ENCODE measurements around the gene PDCD1.
A peak's percentile ranks its signal among the peaks of the same experiment; 100 is the strongest.

PDCD1 gene

DNA sequence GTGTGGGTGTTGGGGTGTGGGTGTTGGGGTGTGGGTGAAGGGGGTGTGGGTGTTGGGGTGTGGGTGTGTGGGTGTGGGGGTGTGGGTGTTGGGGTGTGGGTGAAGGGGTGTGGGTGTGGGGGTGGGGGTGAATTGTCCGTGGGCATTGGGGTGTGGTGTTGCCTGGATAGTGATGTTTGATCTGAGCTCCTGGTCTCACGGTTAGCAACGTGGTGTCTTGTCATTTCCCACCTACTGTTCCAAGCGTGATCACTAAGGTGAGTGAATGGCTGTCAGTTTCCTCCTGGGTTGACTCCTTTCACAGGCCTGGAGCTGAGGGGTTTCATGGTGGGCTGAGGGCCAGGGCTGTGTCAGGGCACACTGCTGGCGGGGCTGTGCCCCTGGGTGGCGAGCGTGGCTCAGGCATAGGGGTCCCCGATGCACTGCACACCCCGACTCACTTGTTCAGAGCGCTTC, 38.1 kb upstream of the PDCD1 start:
- H3K4me3 ChIP-seq (ENCODE audit: low read length), result no peak overlapping the region
- no peak for DNase-seq (ENCODE audit: low read depth, low spot score)

DNA sequence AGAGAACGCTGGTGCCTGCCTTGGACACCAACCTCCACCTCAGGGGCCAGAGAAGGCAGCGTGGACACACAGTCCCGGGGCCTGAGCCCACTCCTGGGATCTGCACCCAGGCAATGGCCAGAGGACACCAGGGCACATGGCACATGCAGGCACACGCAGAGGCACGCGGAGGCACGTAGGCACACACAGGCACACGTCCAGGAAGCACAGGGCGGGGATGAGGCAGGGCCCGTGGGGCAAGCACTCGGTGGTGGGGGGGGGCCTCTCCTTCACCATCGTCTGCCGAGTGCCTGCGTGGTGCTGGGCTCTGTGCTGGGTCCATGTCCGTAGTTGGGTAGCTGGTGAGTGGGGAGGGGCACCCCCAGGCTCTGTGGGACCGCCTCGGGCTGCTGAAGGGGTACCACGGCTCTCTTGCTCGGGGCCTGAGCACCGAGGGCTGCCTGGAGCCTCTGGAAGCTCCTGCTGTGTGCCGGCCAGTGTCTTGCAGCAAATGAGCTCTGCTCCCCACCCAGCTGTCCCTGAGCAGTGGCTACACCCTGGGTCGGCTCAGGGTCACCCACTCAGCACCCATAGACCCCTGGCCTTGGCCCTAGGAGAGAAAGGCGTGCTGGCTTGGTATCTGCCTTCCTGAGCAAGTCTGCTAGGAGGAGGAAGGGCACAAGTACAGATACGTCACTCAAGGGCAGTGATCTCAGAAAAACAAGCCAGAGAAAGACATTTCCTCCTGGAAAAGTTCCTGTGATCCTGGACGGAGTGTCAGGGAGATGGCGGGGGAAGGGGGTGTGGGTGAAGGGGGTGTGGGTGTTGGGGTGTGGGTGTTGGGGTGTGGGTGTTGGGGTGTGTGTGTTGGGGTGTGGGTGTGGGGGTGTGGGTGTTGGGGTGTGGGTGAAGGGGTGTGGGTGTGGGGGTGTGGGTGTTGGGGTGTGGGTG, 37.3 kb upstream of the PDCD1 start:
- H3K4me3 ChIP-seq (ENCODE audit: low read length), result no peak overlapping the region
- DNase-seq (ENCODE audit: low read depth, low spot score), result no peak

DNA sequence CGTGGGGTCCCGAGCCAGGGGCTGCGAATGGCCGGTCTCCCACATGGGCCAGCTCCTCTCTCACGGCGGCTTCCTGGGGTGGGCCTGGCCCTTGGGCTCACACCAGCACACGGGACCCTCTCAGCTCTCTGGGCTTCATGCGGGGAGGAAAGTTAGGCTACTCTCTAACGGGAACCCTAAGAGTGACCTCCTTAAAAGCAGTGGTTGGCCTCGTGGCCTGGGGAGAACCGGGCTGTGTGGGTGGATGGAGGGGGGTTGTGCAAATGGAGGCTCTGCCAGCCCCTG, 36.7 kb upstream of the PDCD1 start:
- no peak overlapping the region for H3K4me3 ChIP-seq (ENCODE audit: low read length)
- no peak for DNase-seq (ENCODE audit: low read depth, low spot score)

DNA sequence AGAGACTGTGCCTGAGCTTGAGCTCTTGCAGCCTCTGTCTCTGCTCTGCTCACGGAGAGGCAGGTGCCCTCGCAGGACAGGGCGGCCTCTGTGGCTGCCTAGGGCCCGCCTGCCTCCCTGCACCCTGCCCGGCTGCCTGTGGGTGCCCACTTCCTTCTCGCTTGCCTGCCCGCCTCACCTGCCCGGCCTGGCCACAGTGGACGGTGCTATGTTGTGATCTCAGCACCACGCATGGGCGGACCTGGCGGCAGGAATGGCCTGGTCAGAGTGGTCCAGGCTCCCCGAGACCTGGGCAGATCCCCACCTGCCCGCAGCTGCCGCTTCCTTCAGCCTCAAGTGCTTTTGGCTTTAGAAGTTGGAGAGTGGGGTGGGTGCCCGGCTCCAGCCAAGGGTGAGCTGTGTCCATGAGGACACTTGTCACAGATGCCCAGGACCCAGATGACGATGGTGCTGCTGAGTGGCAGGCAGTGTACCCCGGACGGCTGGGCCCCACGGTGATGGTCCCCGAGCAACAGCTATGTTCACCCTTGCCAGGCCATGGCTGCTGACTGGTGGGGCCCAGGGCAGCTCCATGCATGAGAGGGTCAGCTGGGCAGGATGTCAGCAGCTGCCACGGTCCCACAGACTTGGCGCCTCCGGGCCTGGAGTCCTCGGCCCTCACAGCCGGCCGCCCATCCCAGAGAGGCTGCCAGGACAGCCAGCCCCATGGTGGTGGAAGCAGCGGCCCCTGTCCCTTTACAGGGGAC, 36.2 kb upstream of the PDCD1 start:
- H3K4me3 ChIP-seq (ENCODE audit: low read length), result no peak overlapping the region
- no peak for DNase-seq (ENCODE audit: low read depth, low spot score)

DNA sequence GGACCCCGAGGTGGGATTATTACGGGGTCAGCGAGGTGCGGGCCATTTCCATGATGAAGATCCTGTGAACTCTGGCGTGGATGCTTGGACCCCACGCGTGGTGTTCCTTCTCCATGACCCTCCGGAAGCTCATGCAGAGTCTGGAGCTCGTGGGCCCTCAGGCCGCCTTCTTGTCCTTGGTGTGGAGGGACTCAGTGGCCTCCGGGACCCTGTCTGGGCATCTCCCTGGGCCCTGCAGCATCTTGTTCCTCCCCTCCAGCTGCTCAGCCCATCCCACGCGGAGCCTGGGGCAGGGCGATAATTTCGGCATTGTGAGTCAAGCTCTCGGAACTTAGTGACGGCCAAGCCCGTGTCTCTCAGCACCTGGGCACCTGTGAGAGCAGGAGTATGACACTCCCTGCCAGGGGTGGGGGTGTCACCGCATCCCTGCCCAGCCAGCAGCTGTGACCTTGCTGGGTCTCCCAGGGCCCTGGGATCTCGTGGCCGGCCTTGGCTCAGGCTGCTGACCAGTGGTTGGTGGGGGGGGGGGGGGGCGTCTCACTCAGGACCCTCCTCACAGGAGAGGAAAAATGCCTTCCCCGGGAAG, 35.5 kb upstream of the PDCD1 start:
- no peak for DNase-seq (ENCODE audit: low read depth, low spot score)
- no peak overlapping the region for H3K4me3 ChIP-seq (ENCODE audit: low read length)

DNA sequence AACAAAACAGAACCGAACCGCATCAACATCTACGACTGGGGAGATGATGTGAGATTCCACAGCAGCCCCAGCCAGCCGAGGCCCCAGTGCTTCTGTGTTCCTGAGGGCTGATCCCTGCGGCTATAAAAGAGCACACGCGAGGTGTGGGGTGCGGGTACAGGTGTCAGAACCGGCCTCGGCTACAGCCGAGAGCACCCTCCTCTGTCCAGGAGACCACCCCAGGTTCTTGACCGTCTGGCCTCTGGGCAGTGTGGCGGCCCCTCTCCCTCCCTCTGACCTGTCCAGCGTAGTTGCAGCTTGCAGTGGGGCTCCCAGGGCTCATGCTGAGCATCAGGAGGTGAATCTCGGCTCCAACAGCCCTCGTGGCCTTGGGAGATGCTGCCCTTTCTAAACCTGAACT, 34.6 kb upstream of the PDCD1 start:
- no peak for DNase-seq (ENCODE audit: low read depth, low spot score)
- H3K4me3 ChIP-seq (ENCODE audit: low read length), result no peak overlapping the region

DNA sequence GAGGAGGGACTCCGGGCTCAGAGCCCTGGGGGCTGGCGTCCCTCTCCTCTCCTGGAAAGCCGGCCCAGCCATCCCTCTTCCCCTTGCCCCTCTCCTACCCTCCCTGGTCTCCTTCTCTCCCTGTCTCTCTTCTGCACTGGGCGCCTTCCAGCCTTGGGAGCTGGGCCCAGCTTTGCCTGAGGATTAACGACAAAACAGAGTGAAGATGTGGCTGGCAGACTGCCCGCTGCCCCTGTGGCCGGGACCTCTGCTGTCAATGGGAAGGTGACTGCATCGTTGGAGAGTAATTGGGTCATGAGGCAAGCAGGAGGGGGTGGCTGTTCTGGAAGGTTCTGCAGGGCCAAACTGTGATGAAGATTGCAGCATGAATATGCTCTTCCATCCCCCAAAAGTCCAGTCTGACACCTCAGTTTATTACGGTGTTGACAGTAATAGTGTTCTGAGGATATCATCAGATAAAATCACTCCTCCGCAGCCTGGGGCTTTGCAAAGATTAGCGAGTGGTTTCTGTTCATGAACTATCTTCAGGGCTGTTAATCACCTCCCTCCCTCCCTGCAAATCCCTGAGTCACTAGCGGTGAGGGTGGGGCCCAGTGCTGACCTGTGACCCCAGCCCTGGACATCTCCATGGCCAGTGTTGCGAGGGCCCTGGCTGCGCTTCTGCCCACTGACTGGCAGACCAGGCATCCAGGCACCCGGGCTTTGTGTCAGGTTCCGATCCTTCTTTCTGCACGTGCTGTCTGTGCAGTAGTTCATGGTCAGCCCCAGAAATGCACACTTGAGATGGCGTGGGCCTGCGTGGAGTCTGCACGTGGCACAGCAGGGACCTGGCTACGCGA, 33.8 kb upstream of the PDCD1 start:
- H3K4me3 ChIP-seq (ENCODE audit: low read length), result no peak overlapping the region
- no peak for DNase-seq (ENCODE audit: low read depth, low spot score)

DNA sequence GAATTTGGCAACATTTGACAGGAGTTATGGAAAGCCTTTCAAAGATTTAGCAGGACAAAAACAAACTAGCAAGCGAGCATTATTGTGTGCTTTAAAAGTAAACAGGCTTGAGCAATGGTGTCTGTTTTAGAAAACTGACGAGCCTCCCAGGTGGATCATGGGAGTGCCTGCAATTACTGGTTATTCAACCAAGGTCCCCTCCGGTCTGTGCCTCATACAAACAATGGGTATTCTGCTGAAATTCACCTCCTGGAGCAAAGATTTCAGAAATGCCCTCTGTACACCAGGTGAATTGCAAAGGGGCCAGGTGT, 33.2 kb upstream of the PDCD1 start:
- no peak for DNase-seq (ENCODE audit: low read depth, low spot score)
- no peak overlapping the region for H3K4me3 ChIP-seq (ENCODE audit: low read length)

DNA sequence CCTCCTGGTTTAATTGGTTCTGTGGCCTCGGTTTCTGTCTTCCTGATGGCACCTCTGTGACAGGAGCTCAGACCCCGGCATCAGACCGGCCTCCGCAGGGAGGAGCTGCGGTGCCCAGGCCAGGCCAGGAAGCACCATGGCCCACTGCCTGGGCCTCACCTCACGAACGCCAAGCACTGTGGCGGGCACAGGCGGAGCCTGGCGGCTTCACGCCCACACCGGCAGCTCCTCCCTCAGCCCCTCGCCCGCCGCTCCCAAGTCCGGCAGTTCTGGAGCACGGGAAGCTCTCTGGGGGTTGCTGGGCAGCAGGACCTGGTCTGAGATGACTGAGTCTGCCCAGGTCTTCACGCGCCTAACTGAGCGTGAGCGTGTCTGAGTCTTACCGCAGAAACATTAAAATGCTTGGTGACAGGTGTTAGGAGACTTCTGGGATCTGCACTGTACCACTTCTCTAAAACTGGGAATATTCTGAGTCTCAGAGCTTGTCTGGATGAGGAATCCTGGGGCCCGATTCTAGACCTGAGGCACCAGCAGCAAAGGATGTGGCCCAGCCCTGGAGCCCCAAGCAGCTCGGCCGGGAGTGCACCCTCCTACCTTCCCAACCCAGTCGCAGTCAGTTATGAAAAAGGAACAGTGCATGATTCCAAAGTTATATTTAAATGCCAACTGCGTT, 32.8 kb upstream of the PDCD1 start:
- no peak for DNase-seq (ENCODE audit: low read depth, low spot score)

DNA sequence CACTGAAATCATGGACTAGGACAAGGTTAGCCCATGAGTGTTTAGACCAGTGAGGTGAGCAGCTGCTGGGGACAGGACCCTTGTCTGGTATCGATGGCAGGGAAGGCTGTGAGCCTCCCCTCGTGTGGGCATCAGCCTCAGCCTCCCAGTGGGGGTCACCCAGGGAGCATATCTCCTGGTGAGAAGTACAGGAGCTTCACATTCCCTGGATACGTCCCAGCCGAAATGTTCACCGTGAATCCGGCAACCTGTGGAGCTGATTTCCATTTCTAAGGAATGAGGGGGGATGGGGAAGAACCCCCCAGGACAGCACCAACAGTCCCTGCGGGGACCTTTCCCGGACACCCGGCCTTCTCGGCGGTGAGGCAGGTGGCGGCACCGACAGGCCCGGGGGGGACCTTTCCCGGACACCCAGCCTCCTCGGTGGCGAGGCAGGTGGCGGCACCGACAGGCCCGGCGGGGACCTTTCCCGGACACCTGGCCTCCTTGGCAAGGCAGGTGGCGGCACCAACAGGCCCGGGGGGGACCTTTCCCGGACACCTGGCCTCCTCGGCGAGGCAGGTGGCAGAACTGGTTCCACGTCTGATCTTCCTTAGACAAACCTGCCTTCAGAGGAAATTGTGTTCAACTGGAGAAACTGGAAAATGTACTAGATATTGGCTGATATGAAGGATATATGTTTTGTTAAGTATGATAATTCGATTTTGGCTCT, 32.0 kb upstream of the PDCD1 start:
- H3K4me3 ChIP-seq (ENCODE audit: low read length), result no peak overlapping the region
- DNase-seq (ENCODE audit: low read depth, low spot score), result no peak

More for the DNA sequence above, 32.8 kb upstream of the PDCD1 start:
- H3K4me3 ChIP-seq (ENCODE audit: low read length), result no peak overlapping the region

DNA sequence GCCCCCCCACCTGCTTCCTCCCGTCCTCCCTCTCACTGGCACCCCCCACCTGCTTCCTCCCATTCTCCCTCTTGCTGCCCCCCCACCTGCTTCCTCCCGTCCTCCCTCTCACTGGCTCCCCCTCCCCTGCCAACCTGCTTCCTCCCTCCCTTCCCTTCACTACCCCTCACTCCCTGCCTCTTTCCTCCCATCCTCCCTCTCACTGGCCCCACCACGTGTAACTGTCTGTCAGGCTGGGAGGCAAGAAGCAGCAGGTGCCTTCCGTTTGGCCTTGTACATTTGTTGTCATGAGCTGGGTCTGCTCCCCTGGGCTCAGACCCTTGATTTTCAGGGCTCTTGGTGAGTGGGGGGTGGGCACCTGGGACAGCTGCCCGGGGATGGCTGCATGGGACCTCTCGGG, 29.9 kb upstream of the PDCD1 start:
- peak; percentile 87 for DNase-seq (ENCODE audit: low read depth, low spot score)

DNA sequence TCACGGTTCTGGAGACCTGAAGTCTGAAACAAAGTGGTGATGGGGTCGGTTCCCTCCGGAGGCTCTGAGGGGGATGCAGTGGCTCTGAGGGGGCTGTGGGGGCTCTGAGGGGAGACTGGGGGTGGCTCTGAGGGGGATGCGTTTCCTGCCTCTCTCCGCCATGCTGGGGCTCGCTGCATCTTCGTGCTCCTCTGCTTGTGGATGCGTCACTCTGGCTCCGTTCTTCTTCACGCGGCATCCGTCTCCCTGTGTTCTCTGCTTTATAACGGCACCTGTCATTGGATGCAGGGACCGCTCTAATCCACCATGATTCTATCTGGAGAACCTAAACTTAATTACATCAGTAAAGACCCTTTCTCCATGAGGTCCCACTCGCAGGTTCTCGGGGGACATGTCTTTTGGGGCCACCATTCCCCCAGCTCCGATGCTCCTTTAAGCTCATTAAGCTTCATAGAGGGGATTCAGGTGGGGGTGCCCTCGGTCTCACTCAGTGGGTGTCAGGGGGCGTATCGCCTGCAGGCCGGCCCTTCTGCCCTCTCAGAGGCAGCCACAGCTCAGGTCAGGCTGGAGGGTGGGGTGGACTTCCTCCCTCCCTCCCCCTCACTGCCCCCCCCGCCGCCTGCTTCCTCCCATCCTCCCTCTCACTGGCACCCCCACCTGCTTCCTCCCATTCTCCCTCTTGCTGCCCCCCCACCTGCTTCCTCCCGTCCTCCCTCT, 29.3 kb upstream of the PDCD1 start:
- H3K4me3 ChIP-seq (ENCODE audit: low read length), result peak overlapping the region; percentile 46
- no peak for DNase-seq (ENCODE audit: low read depth, low spot score)

More for the DNA sequence above, 29.9 kb upstream of the PDCD1 start:
- H3K4me3 ChIP-seq (ENCODE audit: low read length), result no peak overlapping the region

DNA sequence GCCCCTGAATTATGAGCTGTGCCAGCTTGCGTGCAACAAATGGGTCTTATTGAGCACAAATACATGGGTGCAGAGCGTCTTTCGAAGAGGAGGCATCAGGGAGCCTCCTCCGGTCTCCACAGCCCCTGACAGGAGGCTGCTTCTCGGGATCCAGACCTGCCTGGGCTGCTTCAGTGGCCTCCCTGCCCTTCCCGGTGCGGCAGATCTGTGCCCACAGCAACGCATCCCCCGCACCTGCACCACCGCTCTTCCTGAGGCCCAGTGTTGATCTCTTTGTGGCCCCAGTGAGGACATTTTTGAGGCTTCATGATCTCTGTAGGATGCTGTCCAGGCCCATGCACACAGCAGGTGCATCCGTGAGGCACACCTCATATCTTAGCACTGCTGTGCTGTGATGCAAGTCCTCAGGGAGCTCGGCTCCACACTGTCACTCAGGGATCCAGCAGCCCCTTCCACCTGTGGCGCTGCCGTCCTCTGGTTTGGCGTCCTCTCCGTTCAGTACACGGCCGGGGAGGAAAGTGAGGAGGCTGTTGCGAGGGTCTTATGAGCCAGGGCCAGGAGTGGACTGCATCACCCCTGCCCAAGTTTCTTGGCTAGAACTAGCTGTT, 28.2 kb upstream of the PDCD1 start:
- H3K4me3 ChIP-seq (ENCODE audit: low read length), result peak overlapping the region; percentile 46
- DNase-seq (ENCODE audit: low read depth, low spot score), result peak; percentile 74

DNA sequence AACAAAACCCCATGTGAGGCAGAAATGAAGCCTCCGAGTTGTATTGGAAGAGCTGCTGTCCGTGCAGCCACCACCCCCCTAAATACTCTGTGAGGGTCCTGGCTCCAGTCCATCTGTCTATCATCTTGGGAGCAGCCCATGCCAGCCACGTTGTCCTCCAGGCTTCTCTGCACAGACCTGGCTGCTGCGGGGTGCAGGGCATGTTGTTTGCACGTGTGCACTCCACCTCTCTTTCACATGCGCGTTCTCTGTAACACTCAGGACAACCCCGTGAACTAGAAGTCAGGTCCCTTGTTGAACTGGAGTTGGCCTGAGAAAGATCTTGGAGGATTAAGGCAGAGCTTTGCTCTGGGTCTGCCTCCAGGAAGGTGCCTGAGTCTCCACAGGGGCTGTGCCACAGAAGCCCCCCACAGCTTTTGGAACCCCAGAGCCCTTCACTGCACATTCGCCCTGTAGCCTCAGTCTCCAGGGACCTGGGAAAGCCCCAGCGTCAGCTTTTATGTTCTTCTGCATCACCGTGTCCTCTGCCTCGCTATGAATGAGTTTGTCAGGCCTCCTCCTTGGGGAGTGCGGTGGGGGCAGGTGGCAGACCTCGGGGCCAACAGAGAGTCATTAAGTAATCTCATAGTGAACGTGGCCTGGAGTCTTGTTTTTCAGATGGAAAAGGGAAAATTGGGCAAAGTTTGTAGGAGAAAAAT, 27.4 kb upstream of the PDCD1 start:
- no peak for DNase-seq (ENCODE audit: low read depth, low spot score)
- H3K4me3 ChIP-seq (ENCODE audit: low read length), result peak overlapping the region; percentile 46

DNA sequence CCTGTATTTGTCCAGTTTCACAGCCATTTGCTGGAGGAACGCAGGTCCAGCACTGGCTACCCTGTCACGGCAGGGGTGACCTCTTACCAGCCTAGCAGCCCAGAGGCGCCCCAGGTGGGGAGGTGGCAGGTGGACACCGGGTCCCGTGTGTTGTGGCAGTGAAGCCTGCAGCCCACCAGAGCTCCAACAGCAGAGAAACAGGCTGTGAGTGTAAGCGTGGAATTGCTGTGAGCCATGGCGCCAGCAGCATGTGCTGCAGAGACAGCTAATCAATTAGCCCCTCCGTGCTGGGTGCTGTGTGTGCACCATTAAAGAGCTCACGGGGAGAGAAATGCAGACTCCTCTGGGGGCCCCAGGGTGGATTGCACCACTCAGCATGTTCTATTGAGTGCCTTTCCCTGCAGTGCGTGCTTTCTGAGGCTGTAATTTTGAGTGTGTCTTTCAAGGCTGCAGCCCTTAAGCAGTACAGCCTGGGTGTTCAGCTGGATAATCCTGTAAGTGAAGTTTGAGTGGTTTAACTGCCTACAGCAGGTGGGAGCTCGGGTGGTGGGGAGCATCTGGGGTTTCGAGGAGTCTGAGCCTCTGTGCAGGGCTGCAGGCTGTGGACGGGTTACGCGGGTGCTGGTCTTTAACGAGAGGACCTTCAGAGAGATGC, 26.7 kb upstream of the PDCD1 start:
- peak overlapping the region; percentile 46 for H3K4me3 ChIP-seq (ENCODE audit: low read length)
- peak; percentile 82 for DNase-seq (ENCODE audit: low read depth, low spot score)

DNA sequence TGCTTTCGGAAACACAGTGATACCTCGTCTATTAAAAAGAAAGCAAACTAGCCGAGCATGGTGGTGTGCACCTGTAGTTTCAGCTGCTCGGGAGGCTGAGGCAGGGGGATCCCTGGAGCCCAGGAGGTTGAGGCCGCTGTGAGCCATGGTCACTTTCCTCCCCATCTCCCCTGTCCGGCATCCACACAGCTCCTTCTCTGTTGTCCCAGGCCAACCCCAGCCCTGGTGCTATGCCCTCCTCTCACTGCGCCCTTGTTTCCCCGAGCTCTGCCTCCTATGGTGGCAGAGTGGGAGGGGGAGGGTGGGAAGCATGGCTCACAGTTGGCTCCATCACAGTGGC, 26.2 kb upstream of the PDCD1 start:
- peak overlapping the region; percentile 46 for H3K4me3 ChIP-seq (ENCODE audit: low read length)
- DNase-seq (ENCODE audit: low read depth, low spot score), result no peak

Data from Jurkat, Clone E6-1 (cell line).